Endothelial cell of hepatic sinusoid (primary cell): Measurements from ENCODE around the gene PTH2.
"Not testable (repeated sequence)": the region's sequence is repeated elsewhere in the genome, so short reads cannot be mapped to it uniquely, and the experiment has no call there.

Source experiments
- in situ Hi-C: cut with HindIII; loops from 2 replicates; pipeline ENCODE4 v1.10.0; 2017; ENCODE audit warnings: low sequenced_read_pairs

PTH2 gene

DNA sequence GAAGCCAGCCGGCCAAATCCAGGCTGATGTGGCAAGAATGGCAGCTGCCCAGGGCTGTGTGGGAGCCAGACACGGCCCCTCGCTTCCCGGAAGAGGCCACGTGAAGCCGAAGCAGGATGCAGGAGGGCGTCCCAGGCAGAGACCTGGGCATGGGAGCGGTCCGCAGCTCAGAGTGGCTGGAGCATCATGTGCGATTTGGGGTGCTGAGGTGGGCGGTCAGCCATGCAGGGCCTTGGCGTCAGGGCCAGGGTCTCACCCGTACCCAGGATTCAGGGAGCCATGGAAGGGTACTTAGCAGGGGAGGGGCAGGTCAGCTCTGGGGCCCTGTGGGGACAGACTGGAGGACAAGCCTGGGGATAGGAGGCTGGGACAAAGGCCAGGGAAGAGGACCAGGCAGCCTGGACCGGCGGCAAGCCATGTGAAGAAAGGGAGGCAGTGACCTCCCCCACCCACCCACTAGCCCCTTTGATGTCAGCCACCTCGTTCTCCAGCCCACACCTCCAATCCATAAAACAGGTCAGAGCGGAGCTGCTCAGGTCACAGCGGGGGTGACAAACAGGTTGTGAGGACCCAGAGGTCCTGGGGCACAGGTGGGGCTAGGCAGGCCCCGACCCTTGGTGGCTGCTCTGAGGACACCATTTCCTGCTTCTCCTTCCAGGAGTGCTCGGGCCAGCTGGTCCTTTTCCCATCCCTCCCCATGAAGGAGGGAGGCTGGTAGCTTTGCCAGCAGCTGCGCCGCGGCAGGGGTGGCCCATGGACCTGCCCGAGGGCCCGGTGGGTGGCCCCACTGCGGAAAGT, 32.9 kb downstream of the PTH2 start:
- in situ Hi-C loops = loop anchor here (5.0 kb wide), 1 partner anchor 37 kb away; the partner anchor contains the start of gene GFY

DNA sequence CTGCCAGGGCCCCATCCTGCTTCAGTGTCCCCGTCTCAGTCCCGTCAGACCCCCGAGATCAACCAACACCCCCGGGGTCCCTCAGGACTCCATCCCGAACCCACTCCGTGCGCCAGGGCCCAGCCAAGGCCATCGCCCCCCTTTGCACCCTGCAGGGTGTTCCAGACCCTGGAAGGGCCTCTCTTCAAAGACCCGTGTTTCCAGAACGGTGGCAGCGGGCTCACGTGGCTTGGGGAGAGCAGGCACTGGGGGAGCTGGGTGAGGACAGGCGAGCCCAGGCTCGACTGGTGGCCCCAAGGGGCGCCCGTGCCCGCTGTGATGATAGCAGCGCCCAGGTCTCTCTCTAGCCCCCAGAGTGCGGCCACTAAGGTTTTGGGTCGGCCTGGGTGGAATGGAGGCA, 33.8 kb downstream of the PTH2 start:
- in situ Hi-C loops = no loop called here

DNA sequence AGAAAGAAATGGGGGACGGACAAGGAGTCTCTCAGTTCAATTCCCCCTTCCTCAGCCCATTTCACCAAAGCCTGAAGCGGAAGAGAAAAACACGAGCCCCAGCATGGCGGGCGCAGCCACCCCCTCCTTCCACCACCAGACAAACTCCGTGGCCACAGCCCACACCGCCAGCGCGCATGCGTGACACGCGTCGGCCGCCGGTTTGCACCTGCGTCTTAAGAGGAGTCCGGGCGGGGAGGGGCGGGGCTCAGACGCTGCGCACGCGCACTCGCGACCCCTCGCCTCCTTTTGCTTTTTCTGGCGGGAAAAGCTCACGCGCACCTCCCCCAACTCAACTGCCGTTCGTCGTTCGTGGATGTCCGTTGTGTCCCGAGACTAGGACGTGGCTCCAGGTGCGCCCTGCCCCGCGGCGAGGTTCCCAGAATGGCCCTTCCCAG, 35.3 kb downstream of the PTH2 start, which contains the start of gene KASH5:
Gene KASH5 (plus strand): TSS at position 314 of the 437 bp plus-strand sequence. CDS start 2,635 bp downstream, outside the sequence.
- in situ Hi-C loops = no loop called here

DNA sequence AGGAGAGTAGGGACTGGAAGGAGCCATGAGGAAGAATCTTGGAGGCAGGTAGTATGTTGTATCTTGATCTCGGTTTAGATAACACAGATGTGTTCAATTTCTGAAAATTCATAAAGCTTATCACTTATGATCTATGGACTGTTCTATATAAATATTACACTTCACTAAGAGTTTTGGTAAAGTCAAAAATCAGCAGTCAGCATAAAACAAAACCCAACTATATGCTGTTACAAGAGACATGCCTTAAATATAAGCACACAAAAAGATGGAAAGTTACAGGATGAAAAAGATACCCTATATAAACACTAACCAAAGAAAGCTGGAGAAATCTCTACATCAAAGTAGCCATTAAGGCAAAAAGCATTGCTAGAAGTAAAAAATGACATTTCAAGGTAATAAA, 39.6 kb downstream of the PTH2 start:
- in situ Hi-C loops = no loop called here

DNA sequence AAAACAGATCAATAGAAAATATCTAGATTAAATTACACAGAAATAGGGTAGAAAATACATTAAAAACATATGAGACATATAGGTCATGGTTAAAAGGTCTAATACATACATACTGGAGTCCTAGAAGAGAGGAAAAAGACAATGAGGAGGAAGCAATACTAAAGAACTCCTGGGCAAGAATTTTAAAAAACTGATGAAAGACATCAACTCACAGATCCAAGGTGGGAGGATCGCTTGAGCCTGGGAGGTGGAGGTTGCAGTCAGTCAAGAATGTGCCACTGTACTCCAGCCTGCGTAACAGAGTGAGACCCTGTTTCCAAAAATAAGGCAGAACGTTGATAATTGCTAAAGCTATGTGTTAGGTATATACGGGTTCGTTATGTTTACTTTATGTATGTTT, 40.6 kb downstream of the PTH2 start:
- in situ Hi-C loops = no loop called here

DNA sequence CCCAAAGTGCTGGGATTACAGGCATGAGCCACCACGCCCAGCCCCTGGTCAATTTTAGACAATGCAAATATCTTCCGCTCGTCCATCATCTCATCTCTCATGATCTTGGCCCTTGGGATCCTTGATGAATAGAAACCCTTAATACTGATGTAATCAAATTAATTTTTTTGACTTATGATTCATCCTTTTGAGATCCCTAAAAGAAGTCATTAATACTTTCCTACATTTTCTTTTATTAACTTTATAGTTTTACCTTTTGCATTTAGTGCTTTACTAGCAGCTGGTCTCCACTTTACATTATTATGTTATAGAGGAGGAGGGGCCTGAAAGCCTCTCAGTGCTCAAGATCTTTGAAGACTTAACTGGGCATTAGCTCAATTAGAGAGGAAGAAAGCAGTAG, 42.9 kb downstream of the PTH2 start:
- in situ Hi-C loops = no loop called here

DNA sequence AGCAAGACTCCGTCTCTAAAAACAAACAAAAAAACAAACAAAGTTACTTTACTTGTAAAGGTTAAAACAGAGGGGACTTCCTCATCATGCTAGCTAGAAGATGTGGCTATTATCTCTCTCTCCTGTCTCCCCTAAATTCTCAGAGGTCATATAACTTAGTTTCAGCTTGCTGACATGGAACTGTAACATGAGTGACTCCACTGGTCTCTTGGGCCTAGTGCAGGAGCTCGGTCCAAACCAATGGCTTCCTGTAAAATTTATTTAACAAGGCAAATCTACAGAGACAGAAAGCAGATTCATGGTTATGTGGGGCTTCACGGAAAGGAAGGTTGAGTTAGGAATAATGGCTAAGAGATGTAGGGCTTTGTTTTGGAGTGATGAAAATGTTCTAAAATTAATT, 44.7 kb downstream of the PTH2 start:
- in situ Hi-C loops = no loop called here

DNA sequence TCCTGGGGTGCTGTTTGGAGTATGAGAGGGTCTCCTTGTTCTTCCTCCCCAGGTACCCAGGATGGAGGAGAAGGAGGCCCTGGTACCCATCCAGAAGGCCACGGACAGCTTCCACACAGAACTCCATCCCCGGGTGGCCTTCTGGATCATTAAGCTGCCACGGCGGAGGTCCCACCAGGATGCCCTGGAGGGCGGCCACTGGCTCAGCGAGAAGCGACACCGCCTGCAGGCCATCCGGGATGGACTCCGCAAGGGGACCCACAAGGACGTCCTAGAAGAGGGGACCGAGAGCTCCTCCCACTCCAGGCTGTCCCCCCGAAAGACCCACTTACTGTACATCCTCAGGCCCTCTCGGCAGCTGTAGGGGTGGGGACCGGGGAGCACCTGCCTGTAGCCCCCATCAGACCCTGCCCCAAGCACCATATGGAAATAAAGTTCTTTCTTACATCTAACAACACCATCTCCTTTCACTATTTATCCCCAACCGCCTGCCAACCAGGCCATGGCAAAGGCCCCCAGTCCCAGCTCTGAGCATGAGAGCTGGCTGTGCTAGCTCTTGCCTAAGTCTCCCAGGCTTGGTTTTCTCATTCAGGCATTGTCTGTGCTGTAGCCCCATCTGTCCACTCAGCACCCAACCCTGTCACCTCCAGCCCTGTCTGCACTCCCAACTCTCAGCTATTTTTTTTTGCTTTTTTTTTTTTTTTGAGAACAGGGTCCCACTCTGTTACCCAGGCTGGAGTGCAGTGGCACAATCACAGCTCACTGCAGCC, 48.4 kb downstream of the PTH2 start:
- in situ Hi-C loops = no loop called here

DNA sequence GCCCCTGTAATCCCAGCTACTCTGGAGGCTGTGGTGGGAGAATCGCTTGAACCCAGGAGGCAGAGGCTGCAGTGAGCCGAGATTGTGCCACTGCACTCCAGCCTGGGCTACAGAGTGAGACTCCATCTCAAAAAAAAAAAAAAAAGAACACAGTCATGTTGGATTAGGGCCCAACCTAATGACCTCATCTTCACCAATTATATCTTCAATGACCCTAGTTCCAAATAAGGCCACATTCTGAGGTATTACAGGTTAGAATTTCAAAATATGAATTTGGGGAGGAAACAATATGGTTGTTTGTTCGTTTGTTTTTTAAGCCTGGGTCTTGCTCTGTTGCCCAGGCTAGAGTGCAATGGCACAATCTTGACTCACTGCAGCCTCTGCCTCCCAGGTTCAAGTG, 50.1 kb downstream of the PTH2 start:
- in situ Hi-C loops = not testable (repeated sequence)
